Subcutaneous adipose tissue (tissue), 4 donors: ENCODE results near the gene THSD7A. TPM values are rescaled to one million over a fixed set of nuclear protein-coding genes. Genes with fewer than 3 reads are reported as not detected.

Experiments
- total RNA-seq, 4 donors: library from RNA; depleted of rRNA; stranded (reverse); fragments of >200 nt; gene quantifications; one replicate each; pipeline ENCODE4 v1.1.0, GENCODE V29; 2016
- TF ChIP-seq, protein P1 (sequence below): fragments of 450-650 bp; IDR thresholded peaks from one replicate; pipeline ENCODE4 v1.5.1; 2016; ENCODE audit warnings: low read depth, mild to moderate bottlenecking, control low read depth, antibody characterized with exemption, moderate library complexity

THSD7A gene
- total RNA-seq, 4 donors from 2014 or later = 2.0 to 11.1 (median 7.4) TPM

DNA sequence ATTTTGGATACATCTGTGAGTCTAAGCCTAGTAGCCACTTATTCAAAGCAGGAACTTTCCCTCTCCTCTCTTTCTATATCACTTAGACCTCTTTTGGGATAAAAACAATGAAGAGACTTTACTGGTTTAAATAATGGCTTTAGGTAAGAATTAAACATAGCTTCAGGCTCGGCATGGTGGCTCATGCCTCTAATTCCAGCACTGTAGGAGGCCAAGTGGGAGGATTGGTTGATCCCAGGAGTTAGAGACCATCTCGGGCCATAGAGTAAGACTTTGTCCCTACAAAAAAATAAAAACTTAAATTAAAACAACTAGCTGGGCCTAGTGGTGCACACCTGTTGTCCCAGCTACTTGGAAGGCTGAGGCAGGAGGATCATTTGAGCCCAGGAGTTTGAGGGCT lies 304.3 kb downstream of the THSD7A start:
- TF ChIP-seq, protein P1, sequence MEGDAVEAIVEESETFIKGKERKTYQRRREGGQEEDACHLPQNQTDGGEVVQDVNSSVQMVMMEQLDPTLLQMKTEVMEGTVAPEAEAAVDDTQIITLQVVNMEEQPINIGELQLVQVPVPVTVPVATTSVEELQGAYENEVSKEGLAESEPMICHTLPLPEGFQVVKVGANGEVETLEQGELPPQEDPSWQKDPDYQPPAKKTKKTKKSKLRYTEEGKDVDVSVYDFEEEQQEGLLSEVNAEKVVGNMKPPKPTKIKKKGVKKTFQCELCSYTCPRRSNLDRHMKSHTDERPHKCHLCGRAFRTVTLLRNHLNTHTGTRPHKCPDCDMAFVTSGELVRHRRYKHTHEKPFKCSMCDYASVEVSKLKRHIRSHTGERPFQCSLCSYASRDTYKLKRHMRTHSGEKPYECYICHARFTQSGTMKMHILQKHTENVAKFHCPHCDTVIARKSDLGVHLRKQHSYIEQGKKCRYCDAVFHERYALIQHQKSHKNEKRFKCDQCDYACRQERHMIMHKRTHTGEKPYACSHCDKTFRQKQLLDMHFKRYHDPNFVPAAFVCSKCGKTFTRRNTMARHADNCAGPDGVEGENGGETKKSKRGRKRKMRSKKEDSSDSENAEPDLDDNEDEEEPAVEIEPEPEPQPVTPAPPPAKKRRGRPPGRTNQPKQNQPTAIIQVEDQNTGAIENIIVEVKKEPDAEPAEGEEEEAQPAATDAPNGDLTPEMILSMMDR = no peak

DNA sequence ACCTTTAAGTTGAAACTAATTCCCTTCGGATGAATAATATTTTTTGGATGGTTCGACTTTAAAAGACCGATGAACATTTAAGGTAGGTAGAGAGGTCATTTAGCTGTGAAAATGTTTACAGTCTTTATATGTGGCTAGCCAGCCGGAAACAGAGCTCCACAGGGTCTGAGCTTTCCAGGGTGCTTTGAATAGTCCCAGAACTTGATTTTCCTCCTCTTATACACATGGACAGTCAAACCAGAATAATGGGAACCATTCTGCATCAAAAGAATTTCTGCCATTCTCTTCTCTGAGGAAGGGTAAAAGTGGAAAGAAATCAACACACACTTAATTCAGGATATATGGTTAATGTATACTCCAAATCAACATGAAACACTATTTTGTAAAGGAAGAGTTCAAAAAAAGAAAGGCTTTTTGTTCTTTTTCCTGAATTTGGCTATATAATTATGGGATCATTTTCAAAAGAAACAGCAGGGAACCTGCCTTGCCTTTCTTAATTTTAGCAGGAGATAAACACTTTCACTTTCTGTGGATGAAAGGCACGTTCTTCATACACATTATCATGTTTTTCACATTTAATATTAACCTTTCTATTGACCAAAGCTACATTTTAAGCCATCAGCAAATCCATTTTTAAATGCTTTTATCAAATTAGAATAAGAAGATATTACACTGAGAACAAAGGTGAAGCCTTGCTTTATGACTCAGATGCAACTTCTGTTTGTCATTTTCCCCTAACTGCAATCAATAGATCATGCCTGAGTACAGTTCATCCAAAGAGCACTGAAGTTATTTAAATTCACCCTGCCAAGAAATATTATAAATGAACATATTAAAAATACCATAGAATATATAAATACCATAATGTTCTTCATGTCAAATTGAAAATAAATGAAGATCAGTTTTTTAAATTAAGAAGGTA lies 307.3 kb downstream of the THSD7A start:
- TF ChIP-seq, protein P1 = no peak

DNA sequence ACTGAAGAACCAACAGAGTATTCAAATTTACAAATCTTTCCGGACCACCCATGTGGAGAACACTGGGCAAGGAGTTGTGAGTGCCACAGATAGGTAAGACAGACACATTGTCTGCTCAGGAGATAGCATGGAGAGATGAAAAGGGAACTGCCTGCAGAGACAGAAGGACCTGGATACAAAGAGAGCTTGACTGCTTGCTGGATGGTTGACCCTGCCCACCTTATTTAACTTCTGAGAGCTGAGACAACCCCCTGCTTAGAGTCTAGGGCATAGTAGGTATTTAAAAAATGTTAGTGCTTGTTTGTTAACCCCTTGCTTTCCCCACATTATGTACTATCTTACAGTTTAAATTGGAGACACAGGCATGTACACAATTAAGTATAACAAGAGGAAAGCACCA lies 314.1 kb downstream of the THSD7A start:
- TF ChIP-seq, protein P1 = no peak

DNA sequence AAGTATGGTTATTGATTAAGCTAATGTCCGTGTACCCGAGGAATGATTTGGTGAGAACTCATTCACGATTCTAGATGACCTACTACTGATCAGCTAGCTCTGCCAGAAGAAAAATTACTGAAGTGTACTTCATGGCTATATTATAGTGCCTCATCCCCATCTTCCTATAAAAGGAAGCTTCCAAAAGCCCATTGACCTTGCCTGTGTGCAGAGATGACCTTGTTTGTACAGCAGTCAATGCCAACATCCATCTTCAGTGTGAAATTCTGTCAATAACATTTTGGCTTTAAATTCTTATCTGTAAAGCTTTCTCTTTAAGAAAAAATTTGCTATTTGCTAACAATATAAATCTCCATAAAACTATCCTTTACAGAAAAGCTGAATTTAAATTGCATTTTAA lies 315.7 kb downstream of the THSD7A start:
- TF ChIP-seq, protein P1 = no peak

DNA sequence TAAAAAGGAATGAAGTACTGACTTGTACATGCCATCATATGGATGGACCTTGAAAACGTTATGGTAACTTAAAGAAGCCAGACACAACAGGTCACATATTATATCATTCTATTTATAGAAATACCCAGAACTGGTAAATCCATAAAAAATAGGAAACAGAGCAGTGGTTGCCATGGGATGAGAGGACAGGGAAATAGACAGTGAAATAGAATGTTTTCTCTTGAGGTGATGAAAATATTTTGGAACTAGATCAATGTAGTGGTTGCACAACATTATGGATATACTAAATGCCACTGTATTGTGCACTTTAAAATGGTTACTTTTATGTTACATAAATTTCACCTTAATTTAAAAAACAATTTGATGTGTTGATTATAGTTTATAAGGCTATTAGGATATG lies 318.5 kb downstream of the THSD7A start:
- TF ChIP-seq, protein P1 = no peak

DNA sequence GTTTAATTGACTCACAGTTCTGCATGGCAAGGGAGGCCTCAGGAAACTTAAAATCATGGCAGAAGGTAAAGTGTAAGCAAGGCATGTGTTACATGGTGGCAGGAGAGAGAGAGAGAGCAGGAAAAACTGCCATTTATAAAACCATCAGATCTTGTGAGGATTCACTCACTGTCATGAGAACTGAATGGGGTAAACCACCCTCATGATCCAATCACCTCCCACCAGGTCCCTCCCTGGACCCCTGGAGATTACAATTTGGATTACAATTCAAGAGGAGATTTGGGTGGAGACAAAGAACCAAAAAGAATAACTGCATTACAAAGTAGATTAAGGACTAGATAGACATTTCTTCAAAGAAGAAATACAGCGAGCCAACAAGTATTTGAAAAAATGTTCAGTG lies 324.1 kb downstream of the THSD7A start:
- TF ChIP-seq, protein P1 = no peak

DNA sequence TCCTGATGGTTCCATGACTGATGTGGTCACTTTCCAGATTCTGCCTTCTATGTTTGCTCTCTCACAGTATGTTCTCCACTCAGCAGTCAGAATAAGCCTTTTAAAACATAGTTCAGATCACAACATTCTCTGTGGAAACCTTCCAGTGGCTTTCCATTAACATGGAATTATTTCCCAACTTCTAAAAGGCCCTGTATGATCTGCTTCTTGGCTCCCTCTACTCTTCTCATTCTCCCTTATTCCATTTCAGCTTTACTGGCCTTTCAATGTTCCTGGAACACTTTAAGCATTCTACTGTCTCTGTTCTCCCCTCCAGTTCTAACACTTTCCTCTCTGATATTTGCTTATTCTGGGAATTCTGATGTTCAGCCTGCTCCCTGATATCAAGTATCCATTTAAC lies 325.6 kb downstream of the THSD7A start:
- TF ChIP-seq, protein P1 = no peak
